Thyroid gland (tissue), 4 donors: ENCODE measurements around the gene CHAD. TPM values are rescaled to one million over a fixed set of nuclear protein-coding genes. Genes with fewer than 3 reads are reported as not detected.

Experiments
- DNase-seq, 2 donors: peaks; one replicate each; pipeline ENCODE4 v3.0.0-alpha.2; 2019
- H3K27ac ChIP-seq, 3 donors: fragments of 200-600 bp; sonication (generic); 1 replicate in 2 of 3; 2 replicates in 1 of 3; pipeline ENCODE4 v1.5.1; 2016 to 2019; ENCODE audit warnings: mild to moderate bottlenecking in 1 of 3, moderate library complexity in 1 of 3
- H3K27me3 ChIP-seq: fragments of 200-600 bp; sonication (generic); one replicate; pipeline ENCODE4 v1.5.1; 2019
- H3K36me3 ChIP-seq, 2 donors: fragments of 200-600 bp; sonication (generic); one replicate each; pipeline ENCODE4 v1.5.1; 2016 to 2019
- H3K4me1 ChIP-seq, 2 donors: fragments of 200-600 bp; sonication (generic); one replicate each; pipeline ENCODE4 v1.5.1; 2017 to 2019
- H3K4me3 ChIP-seq, 3 donors: fragments of 200-600 bp; sonication (generic); replicated peaks in 1 of 3; 1 replicate in 2 of 3; 2 replicates in 1 of 3; pipeline ENCODE4 v1.5.1; 2016; ENCODE audit warnings: mild to moderate bottlenecking in 1 of 3
- H3K9me3 ChIP-seq: fragments of 200-600 bp; sonication (generic); one replicate; pipeline ENCODE4 v1.5.1; 2017
- POLR2A ChIP-seq, 2 donors: fragments of 450-650 bp; IDR thresholded peaks; one replicate each; pipeline ENCODE4 v1.6.1; 2017; ENCODE audit warnings: antibody characterized with exemption in 2 of 2, mild to moderate bottlenecking in 2 of 2, moderate library complexity in 1 of 2
- WGBS, 2 donors: methylation state at CpG; one replicate each; pipeline ENCODE4 v1.1.5; 2017; 5-methylcytosine and 5-hydroxymethylcytosine counted together
- intact Hi-C: fragments of 100-400 bp; cut with DNase I; formaldehyde crosslinking; loops from one replicate; pipeline ENCODE4 v1.15.1; 2023
- total RNA-seq, 4 donors: library from RNA; depleted of rRNA; stranded (reverse); fragments of >200 nt; gene quantifications; one replicate each; pipeline ENCODE4 v1.2.3, GENCODE V29; 2016
- TF ChIP-seq, protein P1 (sequence below), 6 experiments: fragments of 200-600 bp in 3 of 6; fragments of 450-650 bp in 3 of 6; sonication (generic) in 3 of 6; IDR thresholded peaks; one replicate each; pipeline ENCODE4 v1.5.1; 2016 to 2019; ENCODE audit warnings: antibody characterized with exemption in 6 of 6, mild to moderate bottlenecking in 2 of 6, inconsistent platforms in 1 of 6, moderate library complexity in 1 of 6

Gene CHAD
- total RNA-seq, 4 donors from 2014 or later, result 0.67 TPM; not detected in 3

DNA sequence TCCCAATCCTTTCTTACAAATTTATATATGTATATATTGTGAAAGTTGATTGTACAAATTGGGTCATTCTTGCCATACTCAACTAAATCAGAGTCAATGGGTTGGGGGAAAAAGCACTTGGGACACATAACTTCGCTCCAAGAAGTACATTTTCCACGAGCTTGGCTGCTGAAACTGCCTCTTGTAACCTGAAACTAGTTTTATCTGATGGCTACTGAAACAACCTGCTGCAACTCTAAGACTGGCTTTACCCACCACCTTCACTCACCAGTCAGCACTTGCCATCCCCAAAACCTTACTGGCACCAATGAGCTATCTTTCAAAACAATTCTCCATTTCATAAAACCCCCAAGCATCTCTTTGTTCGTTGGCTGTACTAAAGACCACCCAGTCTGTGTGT, 25.1 kb upstream of the CHAD start:
- no peaks in the 10 kb centered on the region for H3K9me3 ChIP-seq
- DNase-seq, result no peak
- no peak for TF ChIP-seq POLR2A (IDR thresholded peaks at IDR 0.05)
- TF ChIP-seq, protein P1, sequence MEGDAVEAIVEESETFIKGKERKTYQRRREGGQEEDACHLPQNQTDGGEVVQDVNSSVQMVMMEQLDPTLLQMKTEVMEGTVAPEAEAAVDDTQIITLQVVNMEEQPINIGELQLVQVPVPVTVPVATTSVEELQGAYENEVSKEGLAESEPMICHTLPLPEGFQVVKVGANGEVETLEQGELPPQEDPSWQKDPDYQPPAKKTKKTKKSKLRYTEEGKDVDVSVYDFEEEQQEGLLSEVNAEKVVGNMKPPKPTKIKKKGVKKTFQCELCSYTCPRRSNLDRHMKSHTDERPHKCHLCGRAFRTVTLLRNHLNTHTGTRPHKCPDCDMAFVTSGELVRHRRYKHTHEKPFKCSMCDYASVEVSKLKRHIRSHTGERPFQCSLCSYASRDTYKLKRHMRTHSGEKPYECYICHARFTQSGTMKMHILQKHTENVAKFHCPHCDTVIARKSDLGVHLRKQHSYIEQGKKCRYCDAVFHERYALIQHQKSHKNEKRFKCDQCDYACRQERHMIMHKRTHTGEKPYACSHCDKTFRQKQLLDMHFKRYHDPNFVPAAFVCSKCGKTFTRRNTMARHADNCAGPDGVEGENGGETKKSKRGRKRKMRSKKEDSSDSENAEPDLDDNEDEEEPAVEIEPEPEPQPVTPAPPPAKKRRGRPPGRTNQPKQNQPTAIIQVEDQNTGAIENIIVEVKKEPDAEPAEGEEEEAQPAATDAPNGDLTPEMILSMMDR (IDR thresholded peaks at IDR 0.05), result no peak
- H3K4me3 ChIP-seq, result no peak overlapping the region
- intact Hi-C loops, result no loop called here
- peaks cover 5 to 27% of the 10 kb centered on the region in 2 donors for H3K4me1 ChIP-seq
- 25 to 28% methylated on average over 3 of the region's 3 CpGs for whole genome bisulfite sequencing, 2 donors
- H3K27ac ChIP-seq, result no peak overlapping the region
- no peaks in the 10 kb centered on the region for H3K27me3 ChIP-seq
- no peaks in the 10 kb centered on the region for H3K36me3 ChIP-seq

DNA sequence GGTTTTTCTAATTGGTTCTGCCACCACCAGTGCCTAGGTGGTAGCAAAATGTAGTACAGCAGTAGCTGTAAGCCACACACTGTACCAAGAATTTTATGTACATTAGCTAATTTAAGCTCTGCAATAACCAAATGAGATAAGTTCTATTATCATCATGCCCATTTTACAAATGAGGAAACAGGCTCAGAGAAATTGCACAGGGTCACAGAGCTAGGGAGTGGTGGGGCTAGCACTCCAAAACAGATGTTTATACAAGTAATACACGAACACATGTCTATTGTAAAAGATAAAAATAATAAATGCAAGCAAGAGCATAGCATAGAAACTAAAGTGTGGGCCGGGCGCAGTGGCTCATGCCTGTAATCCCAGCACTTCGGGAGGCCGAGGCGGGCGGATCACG, 23.5 kb upstream of the CHAD start:
- TF ChIP-seq, protein P1 (IDR thresholded peaks at IDR 0.05), result no peak
- no peak for TF ChIP-seq POLR2A (IDR thresholded peaks at IDR 0.05)
- no peak for DNase-seq
- H3K4me1 ChIP-seq, result peaks cover 5 to 27% of the 10 kb centered on the region in 2 donors
- no peak overlapping the region for H3K27ac ChIP-seq
- no peaks in the 10 kb centered on the region for H3K36me3 ChIP-seq
- 92% methylated on average over 8 of the region's 8 CpGs for WGBS, 2 donors
- intact Hi-C loops, result no loop called here
- no peak overlapping the region for H3K4me3 ChIP-seq
- no peaks in the 10 kb centered on the region for H3K9me3 ChIP-seq
- no peaks in the 10 kb centered on the region for H3K27me3 ChIP-seq

- intact Hi-C loops, result no loop called here
- Histone ChIP-seq H3K27ac (peak overlapping the region in 1 of 3 donors; percentile 65), H3K36me3 (no peaks in the 10 kb centered on the region), H3K27me3 (no peaks in the 10 kb centered on the region), H3K4me1 (peaks cover 5 to 27% of the 10 kb centered on the region in 2 donors), H3K4me3 (no peak overlapping the region), H3K9me3 (no peaks in the 10 kb centered on the region)
- no peak for DNase-seq
- WGBS, 2 donors, result 62 to 70% methylated on average over 1 of the region's 1 CpG
- no peak for TF ChIP-seq POLR2A (IDR thresholded peaks at IDR 0.05)
- TF ChIP-seq, protein P1 (IDR thresholded peaks at IDR 0.05), result no peak
Measured at GRCh38 chr17:50491505-50491904, 22.8 kb upstream of the CHAD start.

DNA sequence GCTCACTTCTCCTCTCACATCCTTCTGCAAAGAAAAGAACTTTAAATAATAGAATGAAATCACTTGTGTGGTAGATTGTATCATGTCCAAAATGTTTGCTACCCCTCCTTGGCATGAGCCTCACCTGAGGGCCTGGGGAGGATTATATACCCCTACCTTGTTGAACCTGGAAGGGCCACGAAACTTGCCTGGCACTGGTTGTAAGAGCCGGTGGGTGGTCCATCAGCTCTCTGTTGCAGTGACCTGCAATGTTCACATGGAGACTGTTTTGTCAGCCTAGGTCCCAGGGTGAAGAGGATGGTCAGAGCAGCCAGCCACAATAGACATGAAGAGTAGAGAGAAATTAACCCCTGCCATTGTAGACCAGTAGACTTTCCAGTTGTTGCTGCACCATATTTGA, 20.2 kb upstream of the CHAD start:
- intact Hi-C loops, result loop anchor here (5.0 to 10.0 kb wide), 3 partner anchors 53 to 196 kb away; no protein-coding TSS in a partner anchor

More for the DNA sequence above, 20.2 kb upstream of the CHAD start:
- no peak for DNase-seq
- Histone ChIP-seq H3K27ac (no peak overlapping the region), H3K27me3 (no peaks in the 10 kb centered on the region), H3K4me3 (no peak overlapping the region), H3K4me1 (peaks cover 13 to 33% of the 10 kb centered on the region in 2 donors), H3K36me3 (peaks cover 8 to 9% of the 10 kb centered on the region in 2 donors), H3K9me3 (no peaks in the 10 kb centered on the region)
- 86 to 100% methylated on average over 2 of the region's 2 CpGs for WGBS, 2 donors
- TF ChIP-seq, protein P1 (IDR thresholded peaks at IDR 0.05), result no peak
- no peak for TF ChIP-seq POLR2A (IDR thresholded peaks at IDR 0.05)
